CD4-positive, CD25-positive, alpha-beta regulatory T cell (primary cell): ENCODE measurements around the gene MAJIN. TPM values are rescaled to one million over a fixed set of nuclear protein-coding genes. Genes with fewer than 3 reads are reported as not detected.

Experiments used
- polyA plus RNA-seq, 4 donors: library from polyadenylated mRNA; unstranded; fragments of 300-500 nt; fragmentation: Illumina TruSeq; gene quantifications; one replicate each; pipeline ENCODE4 v1.2.3, GENCODE V29; 2021
- total RNA-seq: library from RNA; stranded (reverse); gene quantifications from one replicate; pipeline ENCODE4 v1.2.3, GENCODE V29; 2022

MAJIN gene
- total and polyA plus RNA-seq, 5 donors from 2014 or later, result 0.46 to 0.64 (median 0.51) TPM; not detected in 2

Other genes starting within 250 kb of the MAJIN start
- 0.42 TPM for gene NRXN2, start 248.9 kb downstream of the MAJIN start, total RNA-seq
- gene NRXN2, start 248.9 kb downstream of the MAJIN start, polyA plus RNA-seq, result not detected
- 570 TPM for gene RASGRP2, start 228.0 kb downstream of the MAJIN start, total RNA-seq
- 100 to 1,000 TPM; 140 to 170 (median 157) TPM for gene RASGRP2, start 228.0 kb downstream of the MAJIN start, polyA plus RNA-seq
- gene PYGM, start 212.1 kb downstream of the MAJIN start, total RNA-seq, result 10.9 TPM
- gene PYGM, start 212.1 kb downstream of the MAJIN start, polyA plus RNA-seq, result under 1 TPM in 2 of 4 donors, not detected in 2; 0.17 to 0.43 TPM
- 1,361 TPM for gene SF1, start 193.6 kb downstream of the MAJIN start, total RNA-seq
- gene SF1, start 193.6 kb downstream of the MAJIN start, polyA plus RNA-seq, result 100 to 1,000 TPM in 1 of 4 donors, 10 to 100 TPM in 3; 75.0 to 100 (median 89.3) TPM
- gene MAP4K2, start 168.9 kb downstream of the MAJIN start, total RNA-seq, result 85.0 TPM
- 10 to 100 TPM; 31.5 to 39.5 (median 34.8) TPM for gene MAP4K2, start 168.9 kb downstream of the MAJIN start, polyA plus RNA-seq
- 31.3 TPM for gene MEN1, start 161.6 kb downstream of the MAJIN start, total RNA-seq
- gene MEN1, start 161.6 kb downstream of the MAJIN start, polyA plus RNA-seq, result 10 to 100 TPM; 20.9 to 26.1 (median 24.5) TPM
- gene CDC42BPG, start 127.5 kb downstream of the MAJIN start, total RNA-seq, result 11.6 TPM
- under 1 TPM in 2 of 4 donors, not detected in 2; 0.11 to 0.13 TPM for gene CDC42BPG, start 127.5 kb downstream of the MAJIN start, polyA plus RNA-seq
- 201 TPM for gene EHD1, start 93.5 kb downstream of the MAJIN start, total RNA-seq
- gene EHD1, start 93.5 kb downstream of the MAJIN start, polyA plus RNA-seq, result 100 to 1,000 TPM; 180 to 223 (median 183) TPM
- 234 TPM for gene ATG2A, start 54.9 kb downstream of the MAJIN start, total RNA-seq
- gene ATG2A, start 54.9 kb downstream of the MAJIN start, polyA plus RNA-seq, result 1 to 10 TPM; 5.8 to 8.0 (median 6.4) TPM
- 34.5 TPM for gene PPP2R5B, start 47.4 kb downstream of the MAJIN start, total RNA-seq
- gene PPP2R5B, start 47.4 kb downstream of the MAJIN start, polyA plus RNA-seq, result 1 to 10 TPM; 3.6 to 4.9 (median 3.8) TPM
- gene GPHA2, start 36.2 kb downstream of the MAJIN start, total RNA-seq, result not detected
- not detected for gene GPHA2, start 36.2 kb downstream of the MAJIN start, polyA plus RNA-seq
- gene BATF2, start 24.9 kb upstream of the MAJIN start, total RNA-seq, result not detected
- not detected for gene BATF2, start 24.9 kb upstream of the MAJIN start, polyA plus RNA-seq
- gene ARL2, start 42.1 kb upstream of the MAJIN start, total RNA-seq, result 16.5 TPM
- gene ARL2, start 42.1 kb upstream of the MAJIN start, polyA plus RNA-seq, result 10 to 100 TPM; 57.6 to 67.6 (median 66.1) TPM
- 17.4 TPM for gene SNX15, start 55.3 kb upstream of the MAJIN start, total RNA-seq
- 10 to 100 TPM in 3 of 4 donors, 1 to 10 TPM in 1; 9.4 to 15.6 (median 11.1) TPM for gene SNX15, start 55.3 kb upstream of the MAJIN start, polyA plus RNA-seq
- 4.2 TPM for gene SAC3D1, start 69.1 kb upstream of the MAJIN start, total RNA-seq
- gene SAC3D1, start 69.1 kb upstream of the MAJIN start, polyA plus RNA-seq, result 10 to 100 TPM; 11.7 to 15.3 (median 13.4) TPM
- 16.4 TPM for gene NAALADL1, start 86.4 kb upstream of the MAJIN start, total RNA-seq
- gene NAALADL1, start 86.4 kb upstream of the MAJIN start, polyA plus RNA-seq, result 10 to 100 TPM; 23.9 to 52.2 (median 32.3) TPM
- gene CDCA5, start 111.9 kb upstream of the MAJIN start, total RNA-seq, result 1.7 TPM
- 1 to 10 TPM in 3 of 4 donors, under 1 TPM in 1; 0.78 to 3.2 (median 1.6) TPM for gene CDCA5, start 111.9 kb upstream of the MAJIN start, polyA plus RNA-seq
- gene ZFPL1, start 112.1 kb upstream of the MAJIN start, total RNA-seq, result 42.9 TPM
- 10 to 100 TPM; 27.0 to 33.2 (median 30.2) TPM for gene ZFPL1, start 112.1 kb upstream of the MAJIN start, polyA plus RNA-seq
- gene VPS51, start 124.1 kb upstream of the MAJIN start, total RNA-seq, result 234 TPM
- 100 to 1,000 TPM in 1 of 4 donors, 10 to 100 TPM in 3; 84.2 to 109 (median 96.3) TPM for gene VPS51, start 124.1 kb upstream of the MAJIN start, polyA plus RNA-seq
- gene TM7SF2, start 139.8 kb upstream of the MAJIN start, total RNA-seq, result 20.2 TPM
- 10 to 100 TPM in 2 of 4 donors, 1 to 10 TPM in 2; 8.0 to 11.1 (median 9.4) TPM for gene TM7SF2, start 139.8 kb upstream of the MAJIN start, polyA plus RNA-seq
- 6.0 TPM for gene ZNHIT2, start 145.6 kb upstream of the MAJIN start, total RNA-seq
- 10 to 100 TPM; 20.1 to 29.0 (median 22.7) TPM for gene ZNHIT2, start 145.6 kb upstream of the MAJIN start, polyA plus RNA-seq
- gene FAU, start 150.0 kb upstream of the MAJIN start, total RNA-seq, result 1,172 TPM
- gene FAU, start 150.0 kb upstream of the MAJIN start, polyA plus RNA-seq, result 1,000 to 10,000 TPM; 1,003 to 1,125 (median 1,056) TPM
- 47.7 TPM for gene MRPL49, start 150.2 kb upstream of the MAJIN start, total RNA-seq
- gene MRPL49, start 150.2 kb upstream of the MAJIN start, polyA plus RNA-seq, result 100 to 1,000 TPM; 104 to 125 (median 111) TPM
- gene SYVN1, start 162.4 kb upstream of the MAJIN start, total RNA-seq, result 66.3 TPM
- gene SYVN1, start 162.4 kb upstream of the MAJIN start, polyA plus RNA-seq, result 10 to 100 TPM in 1 of 4 donors, 1 to 10 TPM in 3; 6.2 to 10.8 (median 7.3) TPM
- not detected for gene SPDYC, start 198.1 kb upstream of the MAJIN start, total RNA-seq
- gene SPDYC, start 198.1 kb upstream of the MAJIN start, polyA plus RNA-seq, result not detected
- gene CAPN1, start 209.8 kb upstream of the MAJIN start, total RNA-seq, result 158 TPM
- 100 to 1,000 TPM in 2 of 4 donors, 10 to 100 TPM in 2; 91.2 to 148 (median 109) TPM for gene CAPN1, start 209.8 kb upstream of the MAJIN start, polyA plus RNA-seq